Erythroblast (primary cell): ENCODE data around the gene NAA10.

Experiments
- GATA1 ChIP-seq: IDR thresholded peaks from 2 replicates; pipeline ENCODE4 v1.6.1; 2011; ENCODE audit warnings: low read depth, mild to moderate bottlenecking, control low read depth, low read length, moderate library complexity
- POLR2A ChIP-seq: IDR thresholded peaks from 2 replicates; pipeline ENCODE4 v1.6.1; 2011; ENCODE audit warnings: mild to moderate bottlenecking, low read length

DNA sequence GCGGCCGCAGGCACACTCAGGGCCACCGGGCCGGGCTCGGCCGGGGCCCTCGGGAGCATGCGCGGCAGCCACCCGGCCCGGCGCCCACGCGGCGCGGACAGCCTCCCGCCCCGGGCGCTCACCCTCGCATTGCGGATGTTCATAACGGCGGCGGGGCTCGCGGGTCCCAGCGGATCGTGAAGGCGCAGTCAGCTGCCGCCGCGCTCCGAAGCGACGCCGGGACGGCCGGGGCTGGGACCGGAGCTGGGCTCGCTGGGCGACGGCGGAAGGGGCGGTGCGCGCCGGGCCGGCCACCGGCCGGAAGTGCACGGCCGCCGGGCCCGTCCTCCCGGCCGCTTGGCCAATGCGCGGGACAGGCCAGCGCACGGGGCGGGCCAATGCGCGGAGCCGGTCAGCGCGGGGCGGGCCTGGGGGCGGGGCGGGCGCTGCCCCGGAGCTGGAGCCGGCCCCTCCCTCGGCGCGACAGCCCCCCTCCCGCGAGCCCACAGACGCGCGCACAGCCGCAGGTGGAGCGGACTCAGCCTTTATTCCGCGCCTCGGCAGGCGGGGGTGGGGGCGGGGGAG is at the start of gene NAA10:
- peak; percentile 56 for TF ChIP-seq POLR2A
- no peak for TF ChIP-seq GATA1
